NCI-H748 treated with DMSO at 0.1 percent for 48 hours (cell line): Measurements from ENCODE around the gene MYO9B.
"Not testable (repeated sequence)": the region's sequence is repeated elsewhere in the genome, so short reads cannot be mapped to it uniquely, and the experiment has no call there.

Experiments used
- DNase-seq: peaks from one replicate; lab custom pipeline; 2025; lab: John Stamatoyannopoulos, UW

Gene MYO9B

DNA sequence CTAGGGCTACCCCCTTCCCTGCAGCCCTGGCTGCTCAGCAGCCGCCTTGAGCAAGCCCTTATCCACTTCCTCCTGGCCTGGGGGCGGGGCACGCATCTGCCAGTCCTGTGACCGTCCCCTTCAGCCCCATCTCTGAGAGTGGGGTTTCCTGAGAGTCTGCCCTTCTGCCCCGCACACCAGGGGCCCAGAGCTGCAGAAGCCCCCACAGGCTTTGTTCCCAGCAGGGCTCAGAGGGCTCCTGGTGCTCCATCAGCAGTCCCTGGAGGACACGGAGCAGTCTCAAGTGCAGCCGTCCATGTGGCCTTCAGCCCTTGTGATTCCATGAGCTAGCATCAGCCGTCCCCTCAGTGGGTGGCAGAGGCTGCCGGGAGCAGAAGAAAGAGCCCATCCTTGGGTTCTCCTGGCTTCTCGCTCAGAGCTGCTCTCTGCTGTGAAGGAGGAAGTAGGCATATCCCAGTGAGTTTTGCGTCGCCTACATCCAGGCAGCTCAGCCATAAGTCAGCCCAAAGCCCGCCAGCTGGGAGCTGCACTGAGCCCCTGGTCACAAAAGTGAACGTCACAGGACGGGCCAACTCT lies 16.3 kb downstream of the MYO9B start:
- DNase-seq = no peak

DNA sequence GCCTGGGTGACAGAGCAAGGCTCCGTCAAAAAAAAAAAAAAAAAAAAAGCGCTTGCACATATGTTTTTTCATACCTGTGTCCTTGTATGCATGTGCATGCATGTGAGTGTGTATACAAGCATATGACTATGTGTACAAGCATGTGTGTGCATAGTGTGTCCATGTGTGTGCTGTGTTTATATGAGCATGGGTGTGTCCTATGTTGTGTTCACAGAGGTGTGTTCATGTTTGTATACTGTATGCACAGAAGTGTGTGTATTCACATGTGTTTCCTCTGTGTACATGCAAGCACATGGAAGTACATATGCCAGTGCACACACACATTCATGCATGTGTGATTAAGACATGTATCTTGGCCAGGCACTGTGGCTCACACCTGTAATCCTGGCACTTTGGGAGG lies 17.1 kb downstream of the MYO9B start:
- DNase-seq = no peak

DNA sequence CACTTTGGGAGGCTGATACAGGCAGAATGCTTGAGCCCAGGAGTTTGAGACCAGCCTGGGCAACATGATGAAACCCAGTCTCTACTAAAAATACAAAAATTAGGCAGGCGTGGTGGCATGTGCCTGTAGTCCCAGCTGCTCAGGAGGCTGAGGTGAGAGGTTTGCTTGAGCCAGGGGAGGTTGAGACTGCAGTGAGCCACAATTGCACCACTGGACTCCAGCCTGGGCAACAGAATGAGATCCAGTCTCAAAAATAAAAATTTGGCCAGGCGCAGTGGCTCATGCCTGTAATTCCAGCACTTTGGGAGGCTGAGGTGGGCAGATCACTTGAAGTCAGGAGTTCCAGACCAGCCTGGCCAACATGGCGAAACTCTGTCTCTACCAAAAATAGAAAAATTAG lies 19.1 kb downstream of the MYO9B start:
- DNase-seq = not testable (repeated sequence)

DNA sequence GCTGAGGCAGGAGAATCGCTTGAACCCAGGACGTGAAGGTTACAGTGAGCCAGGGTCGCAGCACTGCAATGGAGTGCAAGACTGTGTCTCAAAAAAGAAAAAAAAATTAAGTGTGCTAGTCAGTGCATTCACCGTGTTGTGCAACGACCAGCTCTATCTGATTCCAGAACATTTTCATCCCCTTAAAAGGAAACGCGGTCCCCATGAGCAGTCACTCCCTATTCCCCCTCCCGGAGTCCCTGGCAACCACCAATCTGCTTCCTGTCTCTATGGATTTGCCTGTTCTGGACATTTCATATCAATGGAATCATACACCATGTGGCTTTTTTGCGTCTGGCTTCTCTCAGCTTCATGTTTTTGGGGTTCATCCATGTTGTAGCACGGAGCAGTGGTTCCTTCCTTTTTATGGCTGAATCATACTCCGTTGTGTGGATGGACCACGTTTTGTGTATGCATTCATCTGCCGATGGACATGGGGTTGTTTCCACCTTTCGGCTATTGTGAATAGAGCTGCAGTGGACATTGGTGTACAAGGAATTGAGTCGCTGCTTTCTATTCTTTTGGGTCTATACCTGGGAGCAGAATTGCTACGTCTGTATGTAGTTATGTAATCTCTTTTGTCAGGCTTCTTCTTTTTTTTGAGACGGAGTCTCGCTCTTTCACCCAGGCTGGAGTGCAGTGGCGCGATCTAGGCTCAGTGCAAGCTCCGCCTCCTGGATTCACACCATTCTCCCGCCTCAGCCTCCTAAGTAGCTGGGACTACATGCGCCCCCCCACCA lies 19.8 kb downstream of the MYO9B start:
- DNase-seq = no peak

DNA sequence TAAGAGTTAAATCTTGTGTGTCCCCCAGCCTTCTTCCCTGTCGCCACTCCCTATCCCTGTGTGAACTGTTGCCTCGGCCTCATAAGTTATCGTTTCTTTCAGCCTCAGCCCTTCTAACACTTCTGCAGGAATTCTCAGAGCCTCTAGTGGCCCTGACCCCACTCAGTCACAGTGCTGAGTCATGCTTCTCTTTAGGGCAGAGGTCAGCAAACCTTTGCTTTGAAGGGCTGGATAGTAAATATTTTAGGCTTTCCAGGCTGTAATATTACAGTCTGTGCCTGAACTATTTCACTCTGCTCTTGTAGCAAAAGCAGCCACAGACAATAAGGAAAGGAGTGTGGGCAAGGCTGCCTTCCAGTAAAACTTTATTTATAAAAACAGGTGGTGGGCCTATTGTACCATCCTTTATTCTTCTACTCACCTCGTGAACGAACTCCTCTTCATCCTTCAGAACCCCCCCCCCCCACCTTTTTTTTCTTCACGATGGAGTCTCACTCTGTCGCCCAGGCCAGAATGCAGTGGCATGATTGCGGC lies 22.1 kb downstream of the MYO9B start:
- DNase-seq = no peak

DNA sequence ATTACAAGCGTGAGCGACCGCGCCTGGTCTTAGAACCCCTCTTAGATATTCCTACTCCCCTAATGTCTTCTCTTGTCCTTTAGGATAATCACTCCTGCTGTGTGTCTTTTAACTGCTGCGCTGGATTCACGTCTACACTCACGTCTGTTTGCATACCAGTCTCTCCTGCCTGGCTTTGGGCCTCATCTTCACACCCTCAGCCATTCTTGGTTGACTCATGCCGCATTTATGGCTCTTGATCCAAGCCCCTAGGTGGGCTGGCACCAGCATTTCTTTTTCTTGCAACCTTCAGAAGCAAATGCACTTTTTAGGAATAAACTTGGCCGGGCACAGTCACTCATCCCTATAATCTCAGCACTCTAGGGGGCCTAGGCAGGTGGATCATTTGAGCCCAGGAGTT lies 22.7 kb downstream of the MYO9B start:
- DNase-seq = no peak

DNA sequence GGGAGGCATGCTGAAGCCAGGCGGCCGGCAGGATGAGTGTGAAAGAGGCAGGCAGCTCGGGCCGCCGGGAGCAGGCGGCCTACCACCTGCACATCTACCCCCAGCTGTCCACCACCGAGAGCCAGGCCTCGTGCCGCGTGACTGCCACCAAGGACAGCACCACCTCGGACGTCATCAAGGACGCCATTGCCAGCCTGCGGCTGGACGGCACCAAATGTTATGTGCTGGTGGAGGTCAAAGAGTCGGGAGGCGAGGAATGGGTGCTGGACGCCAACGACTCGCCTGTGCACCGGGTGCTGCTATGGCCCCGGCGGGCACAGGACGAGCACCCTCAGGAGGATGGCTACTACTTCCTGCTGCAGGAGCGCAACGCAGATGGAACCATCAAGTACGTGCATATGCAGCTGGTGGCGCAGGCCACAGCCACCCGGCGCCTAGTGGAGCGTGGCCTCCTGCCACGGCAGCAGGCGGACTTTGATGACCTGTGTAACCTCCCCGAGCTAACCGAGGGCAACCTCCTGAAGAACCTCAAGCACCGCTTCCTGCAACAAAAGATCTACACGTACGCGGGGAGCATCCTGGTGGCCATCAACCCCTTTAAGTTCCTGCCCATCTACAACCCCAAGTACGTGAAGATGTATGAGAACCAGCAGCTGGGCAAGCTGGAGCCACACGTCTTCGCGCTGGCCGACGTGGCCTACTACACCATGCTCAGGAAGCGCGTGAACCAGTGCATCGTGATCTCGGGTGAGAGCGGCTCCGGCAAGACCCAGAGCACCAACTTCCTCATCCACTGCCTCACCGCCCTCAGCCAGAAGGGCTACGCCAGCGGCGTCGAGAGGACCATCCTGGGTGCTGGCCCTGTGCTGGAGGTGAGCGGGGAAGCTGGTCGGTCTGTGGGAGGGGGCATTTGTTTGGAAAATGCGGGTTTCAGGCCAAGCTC lies 26.4 kb downstream of the MYO9B start:
- DNase-seq = no peak

DNA sequence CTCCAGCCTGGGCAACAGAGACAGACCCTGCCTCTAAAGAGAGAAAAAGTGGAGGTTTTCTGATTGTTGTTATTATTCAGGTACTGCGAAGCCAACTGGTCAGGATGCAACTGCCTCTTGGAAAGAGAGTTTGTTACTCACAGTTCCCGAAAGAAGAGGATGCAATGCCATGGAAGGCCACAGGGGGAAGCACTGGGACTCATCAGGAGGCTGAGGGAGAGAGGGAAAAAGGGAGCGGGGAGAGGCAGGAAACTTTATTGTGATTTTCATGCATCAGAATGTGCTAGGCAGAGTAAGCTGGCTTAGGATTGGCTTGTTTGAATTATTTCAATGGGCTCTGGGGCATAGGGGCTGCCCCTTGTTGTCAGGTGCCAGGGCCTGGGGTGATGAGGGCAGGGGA lies 27.6 kb downstream of the MYO9B start:
- no peak for DNase-seq

DNA sequence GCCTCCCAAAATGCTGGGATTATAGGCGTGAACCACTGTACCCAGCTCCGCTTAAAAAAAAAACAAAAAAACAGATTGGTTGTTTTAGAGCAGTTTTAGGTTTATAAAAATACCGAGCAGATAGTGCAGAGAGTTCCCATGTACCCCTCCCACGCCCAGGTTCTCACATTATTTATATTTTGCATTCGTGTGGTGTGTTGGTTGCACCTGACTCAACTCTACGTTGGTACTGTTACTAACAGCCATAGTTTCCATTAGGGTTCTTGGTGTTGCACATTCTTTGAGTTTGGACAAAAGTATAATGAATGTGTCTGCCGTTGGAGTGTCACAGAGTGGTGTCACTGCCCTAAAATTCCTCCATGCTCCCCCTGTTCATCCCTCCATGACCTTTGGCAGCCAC lies 29.1 kb downstream of the MYO9B start:
- no peak for DNase-seq

DNA sequence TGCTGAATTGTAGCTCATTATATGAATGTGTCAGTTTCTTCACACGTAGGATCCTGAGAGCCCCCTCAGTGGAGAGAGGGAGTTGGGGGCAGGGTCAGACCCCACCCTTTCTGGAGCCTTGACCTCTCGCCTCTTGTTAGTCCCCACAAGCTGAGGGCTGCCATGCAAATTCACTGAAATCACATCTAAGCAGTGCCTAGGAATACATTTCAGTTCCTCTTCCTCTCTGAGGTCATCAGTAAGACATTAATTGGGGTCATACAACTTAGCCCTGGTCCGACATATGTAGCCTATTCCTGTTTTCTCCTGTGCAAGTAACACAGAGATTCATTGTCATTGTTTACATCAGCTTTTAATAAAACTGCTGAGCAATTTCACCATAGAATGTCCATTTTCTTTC lies 30.0 kb downstream of the MYO9B start:
- no peak for DNase-seq

DNA sequence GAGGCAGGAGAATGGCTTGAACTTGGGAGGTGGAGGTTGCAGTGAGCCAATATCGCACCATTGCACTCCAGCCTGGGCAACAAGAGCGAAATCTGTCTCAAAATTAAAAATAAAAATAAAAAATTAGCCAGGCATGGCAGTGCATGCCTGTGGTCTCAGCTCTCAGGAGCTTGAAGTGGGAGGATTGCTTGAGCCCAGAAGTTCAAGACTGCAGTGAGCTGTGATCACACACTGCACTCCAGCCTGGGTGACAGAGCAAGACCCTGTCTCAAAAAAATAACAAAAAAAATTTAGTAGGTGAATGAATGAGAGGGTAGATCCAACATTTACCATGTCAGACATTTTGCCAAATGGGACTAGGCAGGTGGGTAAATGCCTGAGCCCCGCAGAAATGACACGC lies 31.4 kb downstream of the MYO9B start:
- not testable (repeated sequence) for DNase-seq

DNA sequence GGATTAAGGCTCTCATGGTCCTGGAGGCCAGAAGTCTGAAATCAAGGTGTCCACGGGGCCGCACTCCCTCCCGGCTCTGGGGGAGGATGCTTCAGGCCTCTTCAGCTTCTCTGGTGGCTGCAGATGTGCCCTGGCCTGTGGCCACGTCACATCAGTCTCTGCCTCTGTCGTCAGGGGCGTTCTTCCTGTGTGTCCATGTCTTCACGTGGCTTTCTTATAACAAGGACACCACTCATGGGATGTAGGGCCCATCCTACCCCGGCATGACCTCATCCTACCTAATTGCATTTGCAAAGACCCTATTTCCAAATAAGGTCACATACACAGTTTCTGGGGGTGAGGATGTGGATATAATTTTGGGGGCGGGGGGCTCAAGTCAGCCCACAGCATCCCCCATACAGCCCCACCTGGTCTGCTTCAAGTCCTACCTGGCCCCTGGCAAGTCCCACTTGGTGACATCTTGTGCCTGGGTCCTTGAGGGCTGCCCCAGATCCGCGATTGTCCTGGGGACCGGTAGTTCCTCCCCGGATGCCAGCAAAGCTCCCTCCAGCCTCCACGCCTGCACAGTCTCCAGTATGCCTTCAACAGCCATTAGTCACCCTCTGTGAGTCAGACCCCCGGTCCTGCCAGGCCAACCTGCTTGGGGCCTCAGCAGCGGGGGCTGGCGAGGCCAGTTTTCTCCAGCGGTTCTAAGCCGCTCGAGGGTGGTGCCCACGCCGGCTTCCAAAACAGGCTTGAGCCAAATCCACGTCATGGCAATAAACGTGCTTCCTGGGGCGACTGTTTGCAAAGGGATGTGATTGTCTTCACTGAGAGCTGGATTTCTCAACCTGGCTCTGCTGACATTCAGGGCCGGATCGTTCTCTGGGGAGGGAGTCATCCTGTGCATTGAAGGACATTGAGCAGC lies 32.2 kb downstream of the MYO9B start:
- DNase-seq = no peak

DNA sequence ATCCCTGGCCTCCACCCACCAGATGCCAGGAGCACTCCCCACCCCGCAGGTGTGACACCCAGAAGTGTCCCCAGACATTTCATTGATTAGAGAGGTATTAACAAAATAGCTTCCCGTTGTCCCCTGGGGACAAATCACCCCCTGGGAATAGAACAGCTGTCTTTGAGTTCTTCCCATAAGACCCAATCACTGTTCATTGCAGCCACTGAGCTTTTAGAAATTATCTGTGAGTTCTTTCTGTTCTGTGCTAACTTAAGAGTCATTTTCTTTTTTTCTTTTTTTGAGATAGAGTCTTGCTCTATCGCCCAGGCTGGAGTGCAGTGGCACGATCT lies 32.8 kb downstream of the MYO9B start:
- no peak for DNase-seq

DNA sequence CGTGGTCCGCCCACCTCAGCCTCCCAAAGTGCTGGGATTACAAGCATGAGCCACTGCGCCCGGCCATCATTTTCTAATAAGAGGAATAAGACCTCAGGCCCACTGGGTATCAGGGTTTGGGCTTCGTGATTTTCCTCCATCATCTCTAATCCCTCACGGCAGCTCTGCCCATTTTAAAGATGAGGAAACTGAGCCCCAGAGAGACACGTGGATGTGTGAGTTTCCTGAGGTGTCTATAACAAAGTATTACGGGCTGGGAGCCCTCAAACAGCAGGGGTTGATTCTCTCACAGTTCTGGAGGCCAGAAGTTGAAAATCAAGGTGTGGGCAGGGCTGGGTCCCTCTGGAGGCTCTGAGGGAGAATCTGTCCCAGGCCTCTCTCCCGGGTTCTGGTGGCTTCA lies 33.7 kb downstream of the MYO9B start:
- DNase-seq = no peak

DNA sequence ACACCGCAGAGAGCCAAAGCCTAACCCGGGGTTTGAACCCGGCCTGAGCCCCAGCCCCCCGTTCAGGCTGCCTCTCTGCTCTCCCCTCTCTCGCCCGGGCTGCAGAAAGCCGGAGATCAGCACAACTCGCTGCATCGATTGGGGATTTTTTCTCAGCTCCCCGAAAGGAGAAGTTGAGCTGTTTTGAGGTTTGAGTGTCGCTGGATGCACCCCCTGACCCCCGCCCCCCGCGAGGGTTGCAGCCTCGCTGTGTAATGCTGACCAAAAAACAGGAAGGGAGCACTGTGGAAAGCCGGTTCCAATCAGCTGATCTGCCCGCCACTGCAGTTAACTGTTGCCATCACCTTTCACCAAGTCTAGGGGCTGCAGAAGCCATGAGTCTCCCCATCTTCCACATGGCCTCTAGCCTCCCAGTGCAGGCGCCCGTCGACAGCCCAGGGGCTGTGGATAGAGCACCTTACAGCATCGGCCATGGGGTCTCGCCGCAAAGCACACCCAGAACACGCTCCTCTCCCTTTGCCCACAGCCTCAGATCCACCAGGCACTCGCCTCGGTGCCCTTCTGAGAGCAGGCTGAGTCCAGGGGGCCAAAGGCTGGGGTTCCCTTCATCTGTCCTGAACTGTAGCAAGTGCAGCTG lies 34.5 kb downstream of the MYO9B start:
- no peak for DNase-seq

DNA sequence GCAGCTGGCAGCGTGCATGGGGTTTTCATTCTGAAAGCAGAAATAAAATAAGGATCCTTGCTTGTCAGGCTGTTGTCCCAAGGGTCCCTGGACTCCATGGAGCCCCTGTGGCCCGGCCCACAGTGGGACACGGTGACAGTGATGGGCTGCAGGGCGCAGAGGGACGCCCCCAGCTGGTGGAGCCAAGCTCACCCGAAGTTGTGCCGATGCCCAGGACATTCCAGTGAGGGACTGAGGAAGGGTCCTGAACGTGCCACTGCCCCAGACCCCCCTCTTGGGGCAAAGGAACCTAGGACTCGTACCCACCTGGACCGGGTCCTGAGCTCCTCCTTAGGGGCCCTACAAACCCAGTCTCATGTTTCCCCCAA lies 35.0 kb downstream of the MYO9B start:
- DNase-seq = no peak

DNA sequence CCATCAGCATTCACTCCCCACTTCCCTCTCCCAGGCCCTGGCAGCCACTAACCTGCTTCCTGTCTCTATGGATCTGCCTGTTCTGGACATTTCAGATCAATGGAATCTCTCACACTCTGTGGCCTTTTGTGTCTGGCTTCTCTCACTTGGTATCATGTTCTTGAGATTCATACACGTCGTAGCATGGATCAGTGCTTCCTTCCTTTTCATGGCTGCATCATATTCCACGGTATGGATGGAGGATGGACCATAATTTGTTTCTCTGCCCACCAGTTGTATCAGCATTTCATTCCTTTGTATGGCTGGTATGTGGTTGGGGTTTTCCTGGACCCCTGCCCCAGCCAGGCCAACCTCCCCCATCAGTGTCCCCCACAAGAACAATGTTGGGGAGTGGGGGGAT lies 36.2 kb downstream of the MYO9B start:
- DNase-seq = no peak

DNA sequence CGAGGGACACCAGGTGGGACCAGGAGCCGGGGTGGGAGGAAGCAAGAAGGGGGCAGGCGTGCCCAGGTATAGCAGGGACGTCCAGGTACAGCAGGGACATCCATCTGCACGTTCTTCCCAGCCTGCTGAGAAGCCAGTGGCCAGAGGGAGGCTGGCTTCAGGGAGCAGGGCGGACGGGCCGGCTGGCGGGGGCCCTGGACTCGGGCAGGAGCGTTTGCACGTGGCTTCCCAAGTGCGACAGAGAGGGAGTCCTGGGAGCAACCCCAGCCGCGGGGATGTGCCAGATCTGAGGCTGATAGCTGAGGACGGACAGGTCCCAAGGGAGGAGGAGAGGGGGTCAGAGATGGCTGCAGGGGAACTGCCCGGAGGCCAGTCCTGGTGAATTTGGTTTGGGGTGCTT lies 36.7 kb downstream of the MYO9B start:
- DNase-seq = no peak

DNA sequence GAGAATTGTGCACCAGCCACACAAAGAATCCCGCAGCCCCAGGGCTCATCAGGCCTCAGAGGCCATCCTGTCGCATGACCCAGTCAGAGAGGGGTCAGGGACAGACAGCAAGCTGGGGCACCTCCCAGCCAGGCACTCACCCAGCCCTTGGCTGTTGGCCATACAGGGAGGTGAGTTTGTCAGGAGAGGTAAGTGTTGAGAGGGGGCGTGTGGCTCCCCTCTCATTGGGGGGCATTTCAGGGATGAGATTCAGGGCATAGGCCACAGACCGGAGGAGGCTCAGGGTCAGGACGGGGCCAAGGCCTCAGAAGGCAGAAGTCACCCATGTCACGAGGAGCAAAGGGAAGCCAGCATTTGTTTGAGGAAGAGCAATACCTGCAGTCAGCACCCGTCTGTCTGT lies 37.1 kb downstream of the MYO9B start:
- no peak for DNase-seq

DNA sequence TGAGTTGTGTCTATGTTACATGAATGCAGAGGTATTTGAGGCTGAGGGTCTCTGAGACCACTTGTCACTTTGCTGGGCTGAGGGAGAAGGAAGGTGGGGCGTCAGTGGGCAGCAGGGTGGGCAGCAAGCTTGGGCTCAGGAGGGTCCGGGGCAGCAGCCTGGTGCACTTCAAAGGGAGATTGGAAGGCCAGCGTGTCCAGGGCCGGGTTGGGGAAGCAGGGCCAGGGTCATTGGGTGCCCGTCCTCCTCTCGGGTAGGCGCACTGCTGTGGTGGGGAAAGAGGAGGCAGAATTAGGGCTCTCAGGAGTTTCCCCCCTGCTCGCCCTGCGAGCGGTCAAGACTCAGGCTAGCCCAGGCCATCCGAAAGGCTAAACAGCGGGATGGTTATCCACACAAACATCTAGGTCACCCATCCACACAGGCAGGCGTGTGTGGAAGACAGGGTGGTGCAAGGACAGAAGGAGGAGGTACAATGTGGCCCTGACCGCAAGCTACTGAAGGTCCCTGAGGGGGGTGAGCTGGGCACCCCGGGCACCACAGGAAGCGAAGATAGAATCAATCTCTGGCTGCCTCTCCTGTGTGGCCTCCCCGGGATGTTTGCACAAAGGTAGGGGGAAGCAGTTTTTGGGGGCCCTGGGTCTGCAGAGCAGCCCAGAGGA lies 37.7 kb downstream of the MYO9B start:
- no peak for DNase-seq

DNA sequence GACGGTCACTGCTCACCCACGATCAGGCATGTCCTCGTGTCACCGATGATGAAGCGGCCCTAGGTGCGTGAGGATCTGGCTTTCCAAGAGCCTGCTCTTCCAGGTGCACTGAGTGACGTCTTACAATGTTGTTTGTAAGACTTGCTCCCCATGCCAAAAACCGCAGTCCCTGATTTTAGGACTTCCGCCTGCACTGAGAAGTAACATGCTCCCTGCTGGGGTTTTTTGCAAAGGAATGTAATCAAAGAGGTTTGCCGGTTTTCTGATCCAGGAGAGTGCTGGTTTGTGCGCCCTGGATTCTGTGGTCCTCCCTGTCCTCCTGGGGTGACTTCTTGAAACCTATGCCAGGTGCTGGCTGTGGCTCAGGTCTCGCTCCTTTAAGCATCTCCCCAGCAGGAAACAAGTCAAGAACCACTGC lies 38.8 kb downstream of the MYO9B start:
- no peak for DNase-seq
